Stimulated activated CD8-positive, alpha-beta memory T cell treated with anti-CD3 and anti-CD28 coated beads, Interleukin-4, amount 100 ng/mL, for 1 hour (primary cell): Measurements from ENCODE around the gene KRTAP10-2.

Experiments
- DNase-seq, 2 donors: peaks; one replicate each; pipeline ENCODE4 v3.0.0-alpha.2; 2020; ENCODE audit warnings: low read depth in 2 of 2, low spot score in 1 of 2

Gene KRTAP10-2

GRCh38 chr21:44527156-44527982 lies 23.9 kb downstream of the KRTAP10-2 start:
- DNase-seq = no peak

DNA sequence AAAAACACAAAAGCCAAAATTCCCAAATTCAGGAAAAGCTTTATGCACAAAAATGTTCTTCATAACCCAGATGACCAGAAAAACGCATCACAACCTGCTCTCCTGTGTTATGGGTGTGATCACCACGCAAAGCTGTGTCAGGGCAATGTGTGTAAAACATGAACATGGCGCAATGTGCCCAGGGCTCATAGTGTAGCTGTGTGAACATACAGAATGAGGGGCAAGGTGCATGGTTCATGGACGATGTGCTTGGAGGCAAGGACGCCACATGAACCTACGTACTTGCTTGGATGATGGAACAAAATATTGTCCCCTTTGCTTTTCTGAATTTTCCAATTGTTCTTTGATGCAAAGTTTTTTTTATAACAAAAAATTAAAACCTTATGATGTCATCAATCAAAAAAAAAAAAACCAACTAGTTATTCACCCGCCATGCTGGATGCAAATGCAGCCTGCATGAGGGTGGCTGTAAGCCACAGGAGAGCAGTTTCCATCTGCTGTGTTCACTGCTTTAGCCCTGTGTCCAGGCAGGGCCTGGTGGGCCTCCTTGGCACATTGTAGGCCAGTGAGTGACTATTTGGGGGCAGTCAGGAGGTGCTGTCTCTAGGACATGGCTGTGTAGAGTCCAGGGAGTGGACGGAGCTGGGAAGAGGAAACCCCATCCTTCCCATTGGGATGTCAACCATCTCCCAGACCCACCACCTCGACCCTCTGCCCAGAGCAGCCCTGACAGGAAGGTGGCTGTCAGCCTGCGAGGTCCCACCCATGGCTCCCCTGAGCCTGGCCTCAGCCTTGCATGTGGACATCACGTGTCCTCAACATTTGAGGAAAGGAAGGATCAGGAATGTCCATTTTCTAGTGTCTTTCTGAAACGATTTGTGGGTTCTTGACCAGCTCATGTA lies 25.0 kb downstream of the KRTAP10-2 start:
- DNase-seq = no peak

- no peak for DNase-seq
Observed at GRCh38 chr21:44525391-44526095, 25.8 kb downstream of the KRTAP10-2 start.

DNA sequence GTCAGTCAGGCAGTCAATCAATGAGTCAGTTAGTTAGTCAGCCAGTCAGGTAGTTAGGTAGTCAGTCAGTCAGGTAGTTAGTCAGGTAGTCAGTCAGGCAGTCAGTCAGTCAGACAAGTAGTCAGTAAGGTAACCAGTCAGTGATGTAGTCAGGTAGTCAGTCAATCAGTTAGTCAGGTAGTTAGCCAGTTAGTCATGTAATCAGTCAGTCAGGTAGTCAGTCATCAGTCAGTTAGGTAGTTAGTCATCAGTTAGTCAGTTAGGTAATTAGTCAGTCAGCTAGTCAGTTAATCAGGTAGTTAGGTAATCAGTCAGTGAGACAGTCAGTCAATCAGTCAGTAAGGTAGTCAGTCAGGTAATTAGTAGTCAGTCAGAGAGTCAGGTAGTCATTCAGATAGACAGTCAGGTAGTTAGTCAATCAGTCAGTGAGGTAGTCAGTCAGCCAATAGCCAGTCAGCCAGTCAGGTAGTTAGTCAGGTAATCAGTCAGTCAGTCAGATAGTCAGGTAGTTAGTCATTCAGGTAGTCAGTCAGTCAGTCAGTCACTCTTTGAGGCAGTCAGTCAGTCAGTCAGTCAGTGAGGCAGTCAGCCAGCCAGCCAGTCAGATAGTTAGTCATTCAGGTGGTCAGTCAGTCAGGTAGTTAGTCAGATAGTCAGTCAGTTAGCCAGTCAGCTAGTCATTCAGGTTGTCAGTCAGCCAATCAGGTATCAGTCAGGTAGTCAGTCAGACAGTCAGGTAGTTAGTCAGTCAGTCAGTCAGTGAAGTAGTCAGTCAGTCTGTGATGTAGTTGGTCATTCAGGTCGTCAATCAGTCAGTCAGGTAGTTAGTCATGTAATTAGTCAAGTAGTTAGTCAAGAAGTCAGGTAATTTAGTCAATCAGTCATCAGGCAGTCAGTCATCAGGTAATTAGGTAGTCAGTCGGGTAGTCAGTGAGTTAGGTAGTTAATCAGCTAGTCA lies 26.6 kb downstream of the KRTAP10-2 start:
- DNase-seq = no peak

DNA sequence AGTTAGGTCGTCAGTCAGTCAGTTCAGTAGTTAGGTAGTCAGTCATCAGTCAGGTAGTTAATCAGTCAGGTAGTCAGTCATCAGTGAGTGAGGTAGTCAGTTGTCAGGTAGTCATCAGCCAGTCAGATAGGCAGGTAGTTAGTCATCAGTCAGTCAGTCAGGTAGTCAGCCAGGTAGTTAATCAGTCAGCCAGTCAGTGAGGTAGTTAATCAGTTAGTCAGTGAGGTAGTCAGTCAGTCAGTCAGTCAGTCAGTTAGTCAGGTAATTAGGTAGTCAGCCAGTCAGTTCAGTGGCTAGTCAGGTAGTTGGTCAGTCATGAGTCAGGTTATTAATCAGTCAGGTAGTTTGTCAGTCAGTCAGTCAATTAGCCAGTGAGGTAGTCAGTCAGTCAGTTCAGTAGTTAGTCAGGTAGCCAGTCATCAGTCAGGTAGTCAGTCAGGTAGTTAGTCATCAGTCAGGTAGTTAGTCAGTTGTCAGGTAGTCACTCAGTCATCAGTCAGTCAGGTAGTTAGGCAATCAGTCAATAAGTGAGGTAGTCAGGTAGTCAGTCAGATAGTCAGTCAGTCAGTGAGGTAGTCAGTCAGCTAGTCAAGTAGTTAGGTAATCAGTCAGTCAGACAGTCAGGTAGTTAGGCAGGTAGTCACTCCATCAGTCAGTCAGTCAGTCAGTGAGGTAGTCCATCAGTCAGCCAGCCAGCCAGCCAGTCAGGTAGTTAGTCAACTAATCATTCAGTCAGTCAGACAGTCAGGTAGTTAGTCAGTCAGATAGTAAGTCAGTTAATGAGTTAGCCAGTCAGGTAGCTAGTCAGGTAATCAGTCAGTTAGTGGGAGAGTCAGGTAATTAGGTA lies 27.5 kb downstream of the KRTAP10-2 start:
- DNase-seq = no peak

DNA sequence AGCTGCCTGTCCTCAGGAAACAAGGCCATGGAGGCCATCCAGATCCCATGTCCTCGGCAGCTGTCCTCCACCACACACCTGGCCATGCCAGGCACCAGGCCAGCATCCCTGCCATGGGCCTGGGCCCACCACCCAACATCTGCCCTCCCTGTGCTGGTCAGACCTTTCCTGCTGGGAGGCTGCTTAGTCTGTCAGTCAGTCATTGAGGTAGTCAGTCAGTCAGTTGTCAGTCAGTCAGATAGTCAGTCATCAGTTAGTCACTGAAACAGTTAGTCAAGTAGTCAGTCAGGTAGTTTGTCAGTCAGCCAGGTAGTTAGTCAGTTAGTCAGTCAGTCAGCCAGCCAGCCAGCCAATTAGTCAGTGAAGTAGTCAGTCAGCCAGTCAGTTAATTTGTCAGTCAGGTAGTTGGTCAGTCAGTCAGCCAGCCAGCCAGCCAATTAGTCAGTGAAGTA lies 28.5 kb downstream of the KRTAP10-2 start:
- DNase-seq = no peak

GRCh38 chr21:44521928-44522752 lies 29.2 kb downstream of the KRTAP10-2 start:
- no peak for DNase-seq

GRCh38 chr21:44521301-44521927 lies 29.9 kb downstream of the KRTAP10-2 start:
- no peak for DNase-seq

DNA sequence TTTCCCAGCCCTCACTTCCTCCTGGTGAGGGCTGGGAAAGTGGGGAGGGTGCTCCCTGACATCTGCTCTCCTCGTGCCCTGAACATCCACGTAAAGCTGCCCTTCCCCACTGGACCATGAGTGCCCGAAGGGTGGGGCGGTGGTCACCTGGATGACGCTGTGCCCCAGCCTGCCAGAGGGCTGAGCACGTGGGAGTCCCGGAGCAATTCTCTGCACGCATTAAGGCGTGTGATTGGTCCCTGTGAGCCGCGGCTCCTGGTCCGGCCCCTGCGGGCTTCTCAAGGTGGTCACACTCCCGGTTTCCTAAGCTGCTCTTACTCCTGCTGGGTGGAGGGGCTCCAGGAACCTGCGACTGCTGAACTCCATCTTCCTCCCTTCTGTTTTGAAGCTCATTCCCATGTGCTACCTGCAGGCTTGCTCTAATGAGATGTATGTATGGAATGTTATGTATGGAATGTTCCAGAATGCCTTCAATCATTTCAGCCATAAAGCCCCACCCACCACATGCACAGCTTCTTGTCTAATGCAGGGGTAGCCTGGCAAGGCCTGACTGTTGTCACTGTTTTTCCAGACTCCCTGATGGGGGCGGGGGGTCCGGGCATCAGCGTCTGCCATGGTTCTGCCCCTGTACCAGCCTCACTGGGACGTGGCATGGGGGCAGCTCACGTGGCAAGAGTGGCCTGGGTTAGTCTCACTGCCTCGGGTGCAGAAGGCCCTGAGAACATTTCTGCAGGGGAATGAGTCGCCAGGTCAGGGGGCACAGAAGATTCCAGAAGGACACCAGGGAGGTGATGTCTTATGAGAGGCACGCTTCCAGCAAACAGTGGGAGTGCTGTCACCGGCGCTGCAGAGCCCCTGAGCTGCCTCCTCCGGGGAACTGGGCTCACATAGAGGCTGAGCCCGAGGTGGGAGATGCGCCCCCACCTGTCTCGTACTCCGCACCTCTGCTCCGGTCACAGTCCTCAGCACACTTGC lies 30.7 kb downstream of the KRTAP10-2 start:
- DNase-seq = no peak

DNA sequence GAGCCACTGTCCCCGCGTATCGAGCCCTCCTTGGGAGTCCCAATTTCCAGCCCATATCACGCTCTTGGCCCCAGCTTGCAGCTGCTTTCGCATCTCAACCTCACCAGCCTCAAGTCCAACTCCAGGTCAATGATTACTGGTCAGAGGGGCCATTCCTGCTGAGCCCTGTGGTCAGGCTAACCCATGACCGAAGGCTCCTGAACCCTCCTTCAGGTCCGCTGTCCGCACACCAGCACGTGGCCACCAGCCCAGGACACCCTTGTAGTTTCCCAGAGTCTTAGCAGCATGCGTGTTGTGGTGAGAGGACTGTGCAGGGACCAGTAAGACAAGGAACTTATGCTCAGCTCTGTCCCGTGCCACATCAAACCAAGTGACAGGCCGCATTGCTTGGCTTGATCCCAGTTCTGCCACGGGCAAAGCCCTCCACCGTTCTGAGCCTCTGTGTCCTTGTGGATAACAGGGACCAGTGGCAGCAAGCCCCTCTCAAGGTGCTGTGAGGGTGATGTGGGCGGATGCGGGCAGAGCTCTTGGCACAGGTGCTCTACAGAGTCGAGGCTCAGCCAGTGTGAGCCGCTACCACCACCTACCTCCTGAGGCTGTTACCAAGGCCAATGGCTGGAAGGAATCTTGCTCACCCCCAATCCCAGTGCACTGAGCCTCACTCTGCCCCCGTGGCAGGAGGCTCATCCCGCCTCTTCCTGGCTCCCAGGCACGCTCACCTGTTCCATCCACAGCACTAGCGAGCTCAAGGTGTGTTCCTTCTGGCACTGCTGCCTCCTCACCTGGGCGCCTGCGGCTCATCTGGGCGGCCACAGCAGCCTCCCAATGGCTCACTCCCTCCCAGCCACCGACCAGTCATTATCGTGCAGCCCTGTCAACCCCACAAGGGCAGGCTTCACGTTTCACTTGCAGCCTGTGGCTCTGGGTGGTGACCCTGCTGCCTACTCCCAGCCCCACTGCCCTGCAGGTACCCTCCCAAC lies 31.7 kb downstream of the KRTAP10-2 start:
- DNase-seq = no peak

DNA sequence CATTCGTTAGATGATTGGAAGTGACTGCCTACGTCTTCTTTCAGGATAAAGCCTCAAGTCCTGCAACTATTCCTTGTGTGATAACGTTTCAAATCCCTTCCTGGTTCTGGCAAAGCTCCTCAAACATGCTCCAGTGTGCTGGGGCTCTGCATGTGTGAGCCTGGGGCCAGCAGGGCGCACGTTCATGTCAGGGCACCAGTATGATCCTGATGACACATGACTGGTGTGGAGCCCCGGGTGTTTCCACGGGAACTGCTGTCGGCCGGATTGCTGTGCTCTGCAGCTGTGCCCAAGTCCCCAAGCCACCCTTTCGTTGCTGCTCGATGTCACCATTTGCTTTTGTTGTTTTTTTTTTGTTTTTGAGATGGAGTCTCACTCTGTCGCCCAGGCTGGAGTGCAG lies 32.6 kb downstream of the KRTAP10-2 start:
- DNase-seq = no peak

- no peak for DNase-seq
Observed at GRCh38 chr21:44517175-44517899, 34.0 kb downstream of the KRTAP10-2 start.

- no peak for DNase-seq
Observed at GRCh38 chr21:44516828-44517174, 34.5 kb downstream of the KRTAP10-2 start.

DNA sequence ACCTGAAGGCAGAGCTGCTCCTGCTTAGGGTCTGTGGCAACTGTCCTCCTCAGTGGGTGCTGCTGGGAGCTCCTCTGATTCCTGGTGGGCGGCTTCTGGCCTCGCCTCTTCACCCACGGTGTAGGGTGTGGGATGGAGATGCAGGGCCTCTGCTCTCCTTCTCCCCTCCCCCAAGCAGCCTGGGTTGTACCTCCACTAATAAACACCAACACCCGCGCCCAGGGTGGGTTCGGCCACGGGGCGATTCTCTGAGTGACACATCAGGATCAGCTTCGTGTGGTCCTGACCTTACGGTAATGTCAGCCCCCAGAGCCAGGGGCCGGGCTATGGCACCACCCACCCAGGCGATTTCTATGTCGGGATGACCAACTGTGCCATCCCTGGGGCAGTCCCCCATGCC lies 35.0 kb downstream of the KRTAP10-2 start:
- DNase-seq = no peak
